GM12878 (cell line): Measurements from ENCODE around the gene FRMPD2. TPM values are rescaled to one million over a fixed set of nuclear protein-coding genes. Genes with fewer than 3 reads are reported as not detected.

Experiments used
- BCL11A ChIP-seq: IDR thresholded peaks from 2 replicates; pipeline ENCODE4 v1.6.1; 2011; ENCODE audit warnings: low read depth, low read length
- CEBPZ ChIP-seq: fragments of 150-350 bp; IDR thresholded peaks from 2 replicates; pipeline ENCODE4 v1.6.1; 2016; ENCODE audit warnings: low read depth, low read length
- E2F8 ChIP-seq: fragments of 450-650 bp; IDR thresholded peaks from 2 replicates; pipeline ENCODE4 v1.6.1; 2018; ENCODE audit warnings: mild to moderate bottlenecking, low read depth, moderate library complexity; ENCODE audit not compliant: partially characterized antibody
- FOS ChIP-seq: IDR thresholded peaks from 3 replicates; pipeline ENCODE4 v1.6.1; 2011; ENCODE audit warnings: borderline replicate concordance; ENCODE audit not compliant: insufficient read length; ENCODE audit errors: extremely low read depth
- FOXM1 ChIP-seq: IDR thresholded peaks from 2 replicates; pipeline ENCODE4 v1.6.1; 2012; ENCODE audit warnings: low read depth, mild to moderate bottlenecking, inconsistent platforms, low read length, moderate library complexity
- GABPA ChIP-seq: IDR thresholded peaks from 2 replicates; pipeline ENCODE4 v1.6.1; 2014; ENCODE audit warnings: antibody characterized with exemption, low read depth, mild to moderate bottlenecking, inconsistent platforms
- JUND ChIP-seq: IDR thresholded peaks from 2 replicates; pipeline ENCODE4 v1.6.1; 2012; ENCODE audit warnings: low read depth, mild to moderate bottlenecking, low read length, improper control_type of control experiment, moderate library complexity
- KDM1A ChIP-seq: fragments of 200-600 bp; sonication (generic); IDR thresholded peaks from 2 replicates; pipeline ENCODE4 v1.6.1; 2016; ENCODE audit warnings: borderline replicate concordance
- MYB ChIP-seq: fragments of 150-350 bp; IDR thresholded peaks from 2 replicates; pipeline ENCODE4 v1.6.1; 2014; ENCODE audit warnings: mild to moderate bottlenecking, low read depth, low read length, borderline replicate concordance
- NR2F1 ChIP-seq: fragments of 450-650 bp; conservative IDR thresholded peaks from 2 replicates; pipeline ENCODE4 v1.6.1; 2017; ENCODE audit warnings: mild to moderate bottlenecking
- NRF1 ChIP-seq: conservative IDR thresholded peaks from 2 replicates; pipeline ENCODE4 v1.6.1; 2011; ENCODE audit warnings: mild to moderate bottlenecking, low read depth, low read length, improper control_type of control experiment
- POLR2A ChIP-seq: IDR thresholded peaks from 2 replicates; pipeline ENCODE4 v1.6.1; 2011; ENCODE audit warnings: low read depth, mild to moderate bottlenecking, low read length
- RELB ChIP-seq: fragments of 450-650 bp; IDR thresholded peaks from 2 replicates; pipeline ENCODE4 v1.6.1; 2017; ENCODE audit warnings: low read depth, mild to moderate bottlenecking, moderate library complexity
- SIN3A ChIP-seq: IDR thresholded peaks from 2 replicates; pipeline ENCODE4 v1.6.1; 2012; ENCODE audit warnings: low read depth, low read length, improper control_type of control experiment
- SIX5 ChIP-seq: IDR thresholded peaks from 2 replicates; pipeline ENCODE4 v1.6.1; 2011; ENCODE audit warnings: mild to moderate bottlenecking, low read depth, low read length, moderate library complexity; ENCODE audit not compliant: severe bottlenecking
- TAF1 ChIP-seq: IDR thresholded peaks from 2 replicates; pipeline ENCODE4 v1.6.1; 2011; ENCODE audit warnings: mild to moderate bottlenecking, low read depth, low read length, borderline replicate concordance
- TBL1XR1 ChIP-seq: IDR thresholded peaks from 2 replicates; pipeline ENCODE4 v1.6.1; 2012; ENCODE audit warnings: low read depth, low read length, improper control_type of control experiment
- WRNIP1 ChIP-seq: IDR thresholded peaks from 2 replicates; pipeline ENCODE4 v1.6.1; 2011; ENCODE audit warnings: low read depth, low read length, improper control_type of control experiment, borderline replicate concordance
- ZBTB4 ChIP-seq: fragments of 450-650 bp; formaldehyde crosslinking; IDR thresholded peaks from 2 replicates; pipeline ENCODE4 v1.4.0; 2022; ENCODE audit warnings: mild to moderate bottlenecking, moderate library complexity
- ZNF384 ChIP-seq: IDR thresholded peaks from 2 replicates; pipeline ENCODE4 v1.6.1; 2012; ENCODE audit warnings: low read depth, mild to moderate bottlenecking, low read length, improper control_type of control experiment, borderline replicate concordance
- ZZZ3 ChIP-seq: IDR thresholded peaks from 2 replicates; pipeline ENCODE4 v1.6.1; 2011; ENCODE audit warnings: low read depth; ENCODE audit not compliant: control insufficient read depth, insufficient read length
- polyA plus RNA-seq, 11 experiments: library from polyadenylated mRNA; depleted of rRNA in 4 of 11; unstranded in 6 of 11; stranded (reverse) in 5 of 11; fragments of >200 nt; fragmentation: Nextera tagmentation in 4 of 11; fragmentation: Illumina TruSeq in 1 of 11; extraction: Ambion mirVana in 4 of 11; extraction: Trizol in 1 of 11; gene quantifications; 1 replicate in 1 of 11; 2 replicates in 10 of 11; pipeline versions ENCODE4 v1.2.1 to v1.2.3, GENCODE V29; 2011 to 2016; ENCODE audit warnings: inconsistent platforms in 2 of 11, missing spikeins in 2 of 11, low read depth in 1 of 11
- total RNA-seq, 4 experiments: library from RNA; depleted of rRNA in 3 of 4; stranded (reverse); fragments of >200 nt in 3 of 4; fragmentation: Illumina TruSeq in 1 of 4; extraction: Trizol in 1 of 4; gene quantifications; 2 replicates each; pipeline versions ENCODE4 v1.2.1 to v1.2.3, GENCODE V29; 2013 to 2021

The FRMPD2 gene
- total and polyA plus RNA-seq, 10 of the 15 experiments (the other 5 are each of a cell fraction or from before 2014, with no cell fraction given): 0.38 to 5.7 (median 1.4) TPM

GRCh38 chr10:48285710-48286109 is 11.2 kb upstream of the FRMPD2 start (continued):
- TF ChIP-seq FOS (no peak), ZZZ3 (no peak), NR2F1 (no peak; the same call in 1 of the 2 replicates), NRF1 (no peak), SIX5 (no peak), GABPA (no peak), JUND (no peak), MYB (no peak), FOXM1 (peak; percentile 42; the same call in 1 of the 2 replicates), TAF1 (no peak), CEBPZ (no peak), RELB (peak; percentile 97), SIN3A (no peak), E2F8 (no peak), WRNIP1 (no peak), BCL11A (peak; percentile 90), POLR2A (no peak), KDM1A (no peak), ZBTB4 (CRISPR knock-in tag) (no peak), ZNF384 (peak; percentile 89), TBL1XR1 (no peak)
